Measurements from ENCODE around the gene TEKTIP1.

- no peak for TF ChIP-seq POLR2AphosphoS5 (IDR thresholded peaks at IDR 0.05; ENCODE audit: low read depth, low read length)
- no peak for TF ChIP-seq TAF1 (IDR thresholded peaks at IDR 0.05; ENCODE audit: borderline replicate concordance, insufficient read depth, low read length)
- no peak for TF ChIP-seq REST (IDR thresholded peaks at IDR 0.05; ENCODE audit: insufficient read depth in 1 of 2, low read depth in 2 of 2, low read length in 2 of 2)
- TF ChIP-seq FOXP2 (optimal IDR thresholded peaks at IDR 0.05; ENCODE audit: borderline replicate concordance, extremely low read depth, extremely low read length, insufficient read depth) = no peak
Measured at GRCh38 chr19:3507371-3508120, 31.4 kb upstream of the TEKTIP1 start.

Data from PFSK-1 (cell line).